Right ventricle myocardium inferior (tissue), 1 donor: ENCODE data around the gene TNFRSF4. TPM values are rescaled to one million over a fixed set of nuclear protein-coding genes. Genes with fewer than 3 reads are reported as not detected.
A peak's percentile ranks its signal among the peaks of the same experiment; 100 is the strongest.
"Not testable (repeated sequence)": the region's sequence is repeated elsewhere in the genome, so short reads cannot be mapped to it uniquely, and the experiment has no call there.

Experiments
- ATAC-seq: fragments of 200-7000 bp; cut with Tn5 transposase; one replicate; pipeline ENCODE4 v1.9.1; 2020; ENCODE audit warnings: mild to moderate bottlenecking, moderate library complexity
- DNase-seq: peaks from one replicate; pipeline ENCODE4 v3.0.0; 2021; ENCODE audit errors: missing footprints
- intact Hi-C: fragments of 100-400 bp; cut with DNase I; formaldehyde crosslinking; loops from one replicate; pipeline ENCODE4 v1.11.0; 2022
- long read RNA-seq: library from polyadenylated mRNA; unstranded; transcript quantifications from one replicate; pipeline ENCODE4 v2.0.0, GENCODE V29; 2021
- total RNA-seq: library from RNA; stranded (reverse); fragmentation: NEBNext Ultra II Directional; extraction: Animal tissue kit (Norgen Biotek cat#: 25700); gene quantifications from one replicate; pipeline ENCODE4 v1.2.1, GENCODE V29; 2021
- donor health status: DM: no; HTN: yes; CAD: no; lungs with severe emphysema.

The TNFRSF4 gene
- 1.4 TPM for total RNA-seq
- long read RNA-seq: 0 reads

GRCh38 chr1:1213345-1214265, at the start of gene TNFRSF4:
Gene TNFRSF4, minus strand, starts transcription at chr1:1214153. Its CDS starts 26 bp downstream, at chr1:1214127.
- intact Hi-C loops: no loop called here
- no peak for ATAC-seq
- DNase-seq: peak; percentile 59

GRCh38 chr1:1262758-1263157, 48.8 kb upstream of the TNFRSF4 start:
- DNase-seq: no peak
- no peak for ATAC-seq

GRCh38 chr1:1262071-1262470, 48.1 kb upstream of the TNFRSF4 start:
- ATAC-seq: no peak
- intact Hi-C loops: no loop called here
- DNase-seq: peak; percentile 21

More at GRCh38 chr1:1262758-1263157, 48.8 kb upstream of the TNFRSF4 start:
- intact Hi-C loops: no loop called here

GRCh38 chr1:1260843-1261560, 47.0 kb upstream of the TNFRSF4 start:
- intact Hi-C loops: no loop called here
- peak; percentile 26 for DNase-seq
- no peak for ATAC-seq

- peak; percentile 63 for ATAC-seq
- DNase-seq: peak; percentile 73
- intact Hi-C loops: no loop called here
These were observed 46.1 kb upstream of the TNFRSF4 start for GRCh38 chr1:1259951-1260600.

- ATAC-seq: no peak
- intact Hi-C loops: no loop called here
- peak; percentile 49 for DNase-seq
These were observed 45.6 kb upstream of the TNFRSF4 start for GRCh38 chr1:1259540-1259939.

- DNase-seq (peak; percentile 21), ATAC-seq (no peak)
- intact Hi-C loops: no loop called here
These were observed 45.2 kb upstream of the TNFRSF4 start for GRCh38 chr1:1259119-1259488.

- intact Hi-C loops: no loop called here
- DNase-seq: peak; percentile 40
- ATAC-seq: no peak
These were observed 43.3 kb upstream of the TNFRSF4 start for GRCh38 chr1:1256956-1257871.

- DNase-seq (peak; percentile 42), ATAC-seq (no peak)
- intact Hi-C loops: no loop called here
These were observed 41.7 kb upstream of the TNFRSF4 start for GRCh38 chr1:1255611-1256010.

- intact Hi-C loops: no loop called here
These were observed 41.1 kb upstream of the TNFRSF4 start for GRCh38 chr1:1255078-1255477.

GRCh38 chr1:1254667-1254998, 40.7 kb upstream of the TNFRSF4 start:
- peak; percentile 72 for DNase-seq
- no peak for ATAC-seq
- intact Hi-C loops: loop anchor here (5.0 kb wide), 1 partner anchor 132 kb away; no protein-coding TSS in a partner anchor

More at GRCh38 chr1:1255078-1255477, 41.1 kb upstream of the TNFRSF4 start:
- DNase-seq (peak; percentile 20), ATAC-seq (no peak)

- intact Hi-C loops: loop anchor here (5.0 kb wide), 1 partner anchor 132 kb away; no protein-coding TSS in a partner anchor
- DNase-seq (peak; percentile 9), ATAC-seq (peak; percentile 16)
These were observed 40.2 kb upstream of the TNFRSF4 start for GRCh38 chr1:1253972-1254666.

- ATAC-seq: no peak
- peak; percentile 27 for DNase-seq
- intact Hi-C loops: loop anchor here (5.0 kb wide), 1 partner anchor 131 kb away; no protein-coding TSS in a partner anchor
These were observed 39.4 kb upstream of the TNFRSF4 start for GRCh38 chr1:1253314-1253713.

GRCh38 chr1:1250786-1251284, 36.9 kb upstream of the TNFRSF4 start:
- no peak for ATAC-seq
- intact Hi-C loops: loop anchor here (5.0 kb wide), 1 partner anchor 129 kb away; no protein-coding TSS in a partner anchor
- no peak for DNase-seq

GRCh38 chr1:1248009-1248913, 34.3 kb upstream of the TNFRSF4 start:
- intact Hi-C loops, ATAC-seq, DNase-seq: not testable (repeated sequence)

GRCh38 chr1:1247341-1247913, 33.5 kb upstream of the TNFRSF4 start:
- intact Hi-C loops: no loop called here
- ATAC-seq (no peak), DNase-seq (no peak)
